PC-3 (cell line): ENCODE results near the gene ADAMTS15. TPM values are rescaled to one million over a fixed set of nuclear protein-coding genes. Genes with fewer than 3 reads are reported as not detected.

Source experiments
- ATAC-seq: fragments of 200-7000 bp; cut with Tn5 transposase; 2 replicates; pipeline ENCODE4 v1.9.1; 2020; ENCODE audit warnings: mild to moderate bottlenecking, moderate library complexity
- BruUV-seq: library from RNA; stranded (reverse); fragments of 400-500 nt; replicated peaks from 2 replicates; lab custom pipeline; 2021; lab: Mats Ljungman, UMichigan
- CTCF ChIA-PET: fragments of 300-600 bp; sonication (Branson Sonifier 250); formaldehyde crosslinking; loops from one replicate; lab custom pipeline; 2022; ENCODE audit warnings: antibody characterized with exemption; lab: Charles Lee
- POLR2A ChIA-PET: fragments of 300-600 bp; sonication (Branson Sonifier 250); formaldehyde crosslinking; loops from one replicate; lab custom pipeline; 2022; ENCODE audit warnings: antibody characterized with exemption; ENCODE audit not compliant: unreplicated experiment; lab: Charles Lee
- DNase-seq: peaks from one replicate; pipeline ENCODE4 v3.0.0-alpha.2; 2015
- H2AFZ ChIP-seq: fragments of 300-600 bp; sonication (generic); 2 replicates; pipeline ENCODE4 v1.6.0; 2016; ENCODE audit warnings: antibody characterized with exemption, low read length
- H3F3A ChIP-seq: fragments of 300-600 bp; sonication (generic); one replicate; pipeline ENCODE4 v1.6.0; 2017; ENCODE audit warnings: antibody characterized with exemption, low read length, control low read depth, mild to moderate bottlenecking; ENCODE audit not compliant: unreplicated experiment
- H3K27ac ChIP-seq: fragments of 300-600 bp; sonication (generic); 2 replicates; pipeline ENCODE4 v1.5.1; 2016; ENCODE audit warnings: mild to moderate bottlenecking, low read length
- H3K27me3 ChIP-seq: fragments of 300-600 bp; sonication (generic); 2 replicates; pipeline ENCODE4 v1.6.1; 2016; ENCODE audit warnings: low read length, mixed read lengths
- H3K36me3 ChIP-seq: fragments of 300-600 bp; sonication (generic); 2 replicates; pipeline ENCODE4 v1.6.1; 2016; ENCODE audit warnings: low read depth, mixed run types, low read length, mixed read lengths
- H3K4me1 ChIP-seq: fragments of 300-600 bp; sonication (generic); 2 replicates; pipeline ENCODE4 v1.5.1; 2016; ENCODE audit warnings: low read length; ENCODE audit not compliant: insufficient read depth
- H3K4me2 ChIP-seq: fragments of 300-600 bp; sonication (generic); 2 replicates; pipeline ENCODE4 v1.6.0; 2016; ENCODE audit warnings: low read length
- H3K4me3 ChIP-seq: fragments of 300-600 bp; sonication (generic); 2 replicates; pipeline ENCODE4 v1.5.1; 2016; ENCODE audit warnings: mild to moderate bottlenecking, low read length, mixed read lengths
- H3K79me2 ChIP-seq: fragments of 300-600 bp; sonication (generic); 2 replicates; pipeline ENCODE4 v1.6.1; 2017; ENCODE audit warnings: low read length, mixed read lengths
- H3K9ac ChIP-seq: fragments of 300-600 bp; sonication (generic); 2 replicates; pipeline ENCODE4 v1.6.0; 2016; ENCODE audit warnings: mild to moderate bottlenecking, low read length
- H3K9me2 ChIP-seq: fragments of 300-600 bp; sonication (generic); replicated peaks from 2 replicates; pipeline ENCODE4 v1.6.1; 2016; ENCODE audit warnings: mixed run types, low read length, mixed read lengths
- H3K9me3 ChIP-seq: fragments of 300-600 bp; sonication (generic); 2 replicates; pipeline ENCODE4 v1.6.1; 2016; ENCODE audit warnings: low read length, mixed read lengths
- H4K20me1 ChIP-seq: fragments of 300-600 bp; sonication (generic); 2 replicates; pipeline ENCODE4 v1.6.1; 2016; ENCODE audit warnings: low read length, mixed read lengths
- EZH2 ChIP-seq: fragments of 300-600 bp; sonication (generic); IDR thresholded peaks from one replicate; pipeline ENCODE4 v1.6.1; 2017; ENCODE audit warnings: antibody characterized with exemption, mild to moderate bottlenecking, low read length; ENCODE audit not compliant: unreplicated experiment
- EZH2phosphoT487 ChIP-seq: fragments of 300-600 bp; sonication (generic); IDR thresholded peaks from 2 replicates; pipeline ENCODE4 v1.6.1; 2018; ENCODE audit warnings: mild to moderate bottlenecking, antibody characterized with exemption, low read length, borderline replicate concordance
- intact Hi-C: fragments of 100-400 bp; cut with micrococcal nuclease; formaldehyde crosslinking; loops from 2 replicates; pipeline ENCODE4 v1.9.0; 2023
- total RNA-seq: library from RNA; depleted of rRNA; stranded (reverse); fragments of >200 nt; gene quantifications from 2 replicates; pipeline ENCODE4 v1.2.3, GENCODE V29; 2014
- TF ChIP-seq, protein P1 (sequence below): fragments of 300-600 bp; sonication (generic); conservative IDR thresholded peaks from 2 replicates; pipeline ENCODE4 v1.5.1; 2017; ENCODE audit warnings: antibody characterized with exemption, low read depth, mild to moderate bottlenecking, low read length

ADAMTS15 gene
- total RNA-seq, 1 experiment from 2014 or later = 16.8 TPM

DNA sequence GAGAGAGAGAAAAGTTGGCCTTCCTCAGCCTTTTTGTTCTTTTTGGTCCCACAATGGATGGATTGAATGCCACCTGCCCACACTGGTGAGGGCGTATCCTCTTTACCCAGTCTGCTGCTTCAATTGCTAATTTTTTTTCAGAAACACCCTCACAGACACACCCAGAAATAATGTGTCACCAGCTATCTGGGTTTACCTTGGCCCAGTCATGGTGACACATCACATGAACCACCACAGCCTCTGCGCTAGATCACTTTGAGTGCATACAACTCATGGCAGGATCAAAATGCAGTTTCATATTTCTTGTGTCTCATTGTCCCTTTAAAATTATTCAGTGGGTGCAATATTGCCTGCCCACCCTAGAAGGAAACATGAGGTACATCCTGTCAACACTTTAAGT lies 63.3 kb downstream of the ADAMTS15 start:
- CTCF ChIA-PET = no interaction called here

DNA sequence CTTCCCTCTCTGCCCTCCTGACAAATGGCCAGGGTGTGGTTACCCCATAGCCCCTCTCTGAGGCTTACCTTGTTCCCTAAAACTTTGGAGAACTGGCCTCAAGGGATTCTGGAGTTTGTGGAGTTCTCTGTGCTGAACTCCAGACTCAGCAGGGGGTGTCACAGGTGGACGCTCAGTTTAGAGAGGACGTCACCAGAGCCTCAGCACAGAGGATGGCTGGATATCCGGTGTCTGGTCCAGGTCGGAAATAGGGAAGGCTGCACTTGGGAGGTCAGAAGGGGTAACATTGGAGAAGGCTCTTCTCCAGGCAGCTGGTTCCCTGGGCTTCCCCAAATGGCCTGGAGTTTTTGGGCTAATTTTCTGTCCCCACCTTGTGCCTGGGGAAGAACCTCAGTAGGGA lies 64.2 kb downstream of the ADAMTS15 start:
- no peaks in the 10 kb centered on the region for H3K9me3 ChIP-seq
- TF ChIP-seq EZH2phosphoT487 = no peak
- no peak for TF ChIP-seq EZH2
- TF ChIP-seq, protein P1, sequence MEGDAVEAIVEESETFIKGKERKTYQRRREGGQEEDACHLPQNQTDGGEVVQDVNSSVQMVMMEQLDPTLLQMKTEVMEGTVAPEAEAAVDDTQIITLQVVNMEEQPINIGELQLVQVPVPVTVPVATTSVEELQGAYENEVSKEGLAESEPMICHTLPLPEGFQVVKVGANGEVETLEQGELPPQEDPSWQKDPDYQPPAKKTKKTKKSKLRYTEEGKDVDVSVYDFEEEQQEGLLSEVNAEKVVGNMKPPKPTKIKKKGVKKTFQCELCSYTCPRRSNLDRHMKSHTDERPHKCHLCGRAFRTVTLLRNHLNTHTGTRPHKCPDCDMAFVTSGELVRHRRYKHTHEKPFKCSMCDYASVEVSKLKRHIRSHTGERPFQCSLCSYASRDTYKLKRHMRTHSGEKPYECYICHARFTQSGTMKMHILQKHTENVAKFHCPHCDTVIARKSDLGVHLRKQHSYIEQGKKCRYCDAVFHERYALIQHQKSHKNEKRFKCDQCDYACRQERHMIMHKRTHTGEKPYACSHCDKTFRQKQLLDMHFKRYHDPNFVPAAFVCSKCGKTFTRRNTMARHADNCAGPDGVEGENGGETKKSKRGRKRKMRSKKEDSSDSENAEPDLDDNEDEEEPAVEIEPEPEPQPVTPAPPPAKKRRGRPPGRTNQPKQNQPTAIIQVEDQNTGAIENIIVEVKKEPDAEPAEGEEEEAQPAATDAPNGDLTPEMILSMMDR = no peak
- no peaks in the 10 kb centered on the region for H3K36me3 ChIP-seq
- ATAC-seq = no peak
- peak overlapping the region; percentile 47; the same call in 1 of the 2 replicates for H3K4me2 ChIP-seq
- H3K79me2 ChIP-seq = no peaks in the 10 kb centered on the region
- peak overlapping the region; percentile 95 for H3K27ac ChIP-seq
- CTCF ChIA-PET = no interaction called here
- POLR2A ChIA-PET = no interaction called here
- no peaks in the 10 kb centered on the region for H3K27me3 ChIP-seq
- H3K4me3 ChIP-seq = no peak overlapping the region
- H3K9me2 ChIP-seq = no peaks in the 10 kb centered on the region; the same call in 1 of the 2 replicates
- DNase-seq = no peak
- no peaks in the 10 kb centered on the region for H4K20me1 ChIP-seq
- BruUV-seq = no TSS peak
- no peaks in the 10 kb centered on the region for H3F3A ChIP-seq
- intact Hi-C loops = loop anchor here (5.0 kb wide), 1 partner anchor 65 kb away; the partner anchor contains the start of gene ADAMTS15
- H2AFZ ChIP-seq = no peak overlapping the region
- peaks cover 42% of the 10 kb centered on the region for H3K4me1 ChIP-seq
- H3K9ac ChIP-seq = peak overlapping the region; percentile 72

More for the DNA sequence above, 63.3 kb downstream of the ADAMTS15 start:
- Histone ChIP-seq H3K9ac (peak overlapping the region; percentile 72), H3K4me1 (peaks cover 42% of the 10 kb centered on the region), H4K20me1 (no peaks in the 10 kb centered on the region), H3K4me3 (0 out of 2 replicates have a peak overlapping the region, but pooled peaks have one; percentile 5), H3K27me3 (no peaks in the 10 kb centered on the region), H3F3A (no peaks in the 10 kb centered on the region), H3K9me3 (no peaks in the 10 kb centered on the region), H3K9me2 (no peaks in the 10 kb centered on the region; the same call in 1 of the 2 replicates), H3K36me3 (peaks cover 7% of the 10 kb centered on the region; the same call in 1 of the 2 replicates), H3K79me2 (no peaks in the 10 kb centered on the region), H3K27ac (peak overlapping the region; percentile 95), H2AFZ (peak overlapping the region; percentile 6; the same call in 1 of the 2 replicates), H3K4me2 (peak overlapping the region; percentile 47)
- TF ChIP-seq, protein P1 = no peak
- TF ChIP-seq EZH2 (no peak), EZH2phosphoT487 (no peak)
- DNase-seq = peak; percentile 98
- POLR2A ChIA-PET = interaction anchor here (0.6 kb wide), 1 partner anchor 49 kb away, joined by 3 read pairs; no protein-coding TSS in a partner anchor
- intact Hi-C loops = loop anchor here (2.0 to 5.0 kb wide), 2 partner anchors 15 to 64 kb away; partner anchors contain the start of gene ADAMTS15
- no TSS peak for BruUV-seq
- ATAC-seq = peak; percentile 88

DNA sequence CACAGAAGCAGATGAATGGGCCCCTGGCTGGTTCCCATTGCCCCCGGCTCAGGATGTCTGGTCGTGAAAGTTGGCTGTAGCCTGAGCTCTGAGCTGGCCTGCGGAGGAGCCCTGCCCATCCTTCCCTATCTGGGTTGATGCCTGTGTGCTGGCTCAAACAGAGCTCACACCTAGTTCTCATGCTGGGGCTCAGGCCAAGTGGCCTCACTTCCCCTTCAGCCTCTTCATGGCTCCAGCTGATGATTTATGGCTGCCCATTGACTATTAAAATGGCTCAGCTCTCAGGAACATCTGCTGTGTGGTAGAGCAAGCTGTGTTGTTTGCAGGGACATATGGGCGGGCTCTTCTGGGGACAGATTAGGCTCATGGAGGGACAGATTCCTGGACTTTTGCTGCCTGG lies 64.7 kb downstream of the ADAMTS15 start:
- H3K27me3 ChIP-seq = no peaks in the 10 kb centered on the region
- peak overlapping the region; percentile 72; the same call in 1 of the 2 replicates for H3K9ac ChIP-seq
- peak; percentile 38 for DNase-seq
- no peaks in the 10 kb centered on the region for H3K79me2 ChIP-seq
- ATAC-seq = peak; percentile 43
- BruUV-seq = no TSS peak
- no peak overlapping the region for H2AFZ ChIP-seq
- POLR2A ChIA-PET = interaction anchor here (0.5 kb wide), 1 partner anchor 659 kb away, joined by 4 read pairs; no protein-coding TSS in a partner anchor
- H3K27ac ChIP-seq = peak overlapping the region; percentile 95
- TF ChIP-seq EZH2 (no peak), EZH2phosphoT487 (no peak)
- TF ChIP-seq, protein P1 = no peak
- CTCF ChIA-PET = no interaction called here
- no peaks in the 10 kb centered on the region for H3K36me3 ChIP-seq
- H3F3A ChIP-seq = no peaks in the 10 kb centered on the region
- no peaks in the 10 kb centered on the region for H4K20me1 ChIP-seq
- H3K9me3 ChIP-seq = no peaks in the 10 kb centered on the region
- intact Hi-C loops = loop anchor here (5.0 kb wide), 1 partner anchor 66 kb away; the partner anchor contains the start of gene ADAMTS15
- no peaks in the 10 kb centered on the region; the same call in 1 of the 2 replicates for H3K9me2 ChIP-seq
- no peak overlapping the region for H3K4me2 ChIP-seq
- H3K4me1 ChIP-seq = peaks cover 42% of the 10 kb centered on the region
- no peak overlapping the region for H3K4me3 ChIP-seq
